Measurements from ENCODE around the gene CYTH4.

GRCh38 chr22:37256075-37256726 lies 26.1 kb upstream of the CYTH4 start:
- TF ChIP-seq CTCF (IDR thresholded peaks at IDR 0.05) = no peak
- TF ChIP-seq POLR2AphosphoS5 (IDR thresholded peaks at IDR 0.05) = no peak

Measured in upper lobe of left lung (tissue), 4 donors.